ENCODE data around the gene AKNA. TPM values are rescaled to one million over a fixed set of nuclear protein-coding genes. Genes with fewer than 3 reads are reported as not detected.

Gene AKNA
- total and polyA plus RNA-seq, 2 of the 8 experiments (the other 6 are each of a cell fraction or from before 2014, with no cell fraction given), result 21.0 to 27.4 TPM

DNA sequence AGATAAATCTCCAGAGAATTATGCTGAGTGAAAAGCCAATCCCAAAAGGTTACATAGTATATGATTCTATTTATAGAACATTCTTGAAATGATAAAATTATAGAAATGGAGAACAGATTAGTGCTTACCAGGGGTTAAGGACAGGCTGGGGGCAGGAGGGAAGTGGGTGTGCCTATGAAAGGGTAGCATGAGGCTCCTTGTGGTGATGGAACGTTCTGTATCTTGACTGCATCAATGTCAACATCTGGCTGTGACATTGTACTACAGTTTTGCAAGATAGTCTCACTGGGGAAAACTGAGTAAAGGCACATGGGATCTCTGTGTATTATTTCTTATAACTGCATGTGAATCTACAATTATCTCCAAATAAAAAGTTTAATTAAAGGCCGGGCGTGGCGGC lies 35.9 kb downstream of the AKNA start:
- POLR2A ChIA-PET (ENCODE audit: partially characterized antibody), result interaction anchor here (0.9 to 1.9 kb wide), 4 partner anchors 16 to 43 kb away, joined by 3 to 4 read pairs (median 4); no protein-coding TSS in a partner anchor
- Histone ChIP-seq H3K79me1 (ENCODE audit: low read depth, low read length) (no peaks in the 10 kb centered on the region), H2BK120ac (replicated peaks; ENCODE audit: low read depth, low read length) (no peak overlapping the region), H4K91ac (replicated peaks; ENCODE audit: insufficient read length, low read length) (no peak overlapping the region), H3K36me3 (ENCODE audit: control insufficient read depth in 2 of 4, insufficient read depth in 4 of 4, low read length in 3 of 4) (peaks cover 4 to 69% (median 30%) of the 10 kb centered on the region in 4 experiments), H3K23ac (ENCODE audit: insufficient read length) (no peak overlapping the region), H3K27me3 (replicated peaks in 1 of 4; ENCODE audit: control insufficient read depth in 3 of 4, extremely low read depth in 1 of 4, insufficient read depth in 3 of 4, low read length in 3 of 4) (no peaks in the 10 kb centered on the region), H3K18ac (ENCODE audit: extremely low read depth, low read length) (no peak overlapping the region), H2BK20ac (ENCODE audit: low read length) (no peak overlapping the region), H3K27ac (ENCODE audit: low read depth, low read length) (no peak overlapping the region), H3K23me2 (ENCODE audit: low read depth, low read length) (no peaks in the 10 kb centered on the region), H3K9me3 (ENCODE audit: insufficient read depth in 2 of 2, low read depth in 1 of 2, low read length in 1 of 2) (no peaks in the 10 kb centered on the region), H3K4me3 (ENCODE audit: extremely low read depth in 1 of 4, insufficient read depth in 2 of 4, low read depth in 3 of 4, low read length in 4 of 4) (no peak overlapping the region), H3K56ac (replicated peaks; ENCODE audit: insufficient read length, low read depth, low read length) (no peak overlapping the region), H2AFZ (ENCODE audit: low read length) (no peak overlapping the region), H3K4ac (replicated peaks; ENCODE audit: insufficient read length, low read depth, low read length) (no peak overlapping the region), H3K14ac (ENCODE audit: insufficient read length) (no peak overlapping the region), H4K20me1 (replicated peaks in 1 of 2; ENCODE audit: control insufficient read depth in 1 of 2, insufficient read depth in 2 of 2, low read length in 2 of 2) (no peaks in the 10 kb centered on the region), H4K8ac (ENCODE audit: extremely low read depth, insufficient read depth, low read length) (no peak overlapping the region), H2BK15ac (ENCODE audit: low read length) (no peak overlapping the region), H3K4me2 (ENCODE audit: insufficient read depth in 1 of 2, low read depth in 2 of 2, low read length in 2 of 2) (no peak overlapping the region), H3K4me1 (replicated peaks in 1 of 4; ENCODE audit: control insufficient read depth in 3 of 4, insufficient read depth in 4 of 4, low read length in 3 of 4) (peaks cover 4 to 11% (median 8%) of the 10 kb centered on the region in 4 experiments; a peak in 6 of 7 replicates), H3K79me2 (ENCODE audit: control insufficient read depth in 1 of 2, insufficient read depth in 2 of 2, low read length in 2 of 2) (no peaks in the 10 kb centered on the region), H2AK5ac (ENCODE audit: low read depth, low read length) (no peak overlapping the region), H2BK5ac (ENCODE audit: low read depth, low read length) (no peak overlapping the region), H2BK12ac (ENCODE audit: low read depth, low read length) (no peak overlapping the region), H3K9ac (replicated peaks in 1 of 4; ENCODE audit: extremely low read depth in 1 of 4, low read depth in 3 of 4, low read length in 3 of 4) (no peak overlapping the region), H4K5ac (ENCODE audit: insufficient read length, low read depth, low read length) (no peak overlapping the region)
- FAIRE-seq, result no peak
- no peak for TF ChIP-seq CBX8 (IDR thresholded peaks at IDR 0.05; ENCODE audit: borderline replicate concordance, low read depth, low read length)
- TF ChIP-seq CREB1 (IDR thresholded peaks at IDR 0.05), result no peak
- no peak for TF ChIP-seq MAX (IDR thresholded peaks at IDR 0.05)
- no peak for TF ChIP-seq ZNF274 (IDR thresholded peaks at IDR 0.05; ENCODE audit: borderline replicate concordance, extremely low read depth, low read length)
- TF ChIP-seq TAF1 (IDR thresholded peaks at IDR 0.05; ENCODE audit: low read depth, low read length), result no peak
- no peak for TF ChIP-seq RFX5 (IDR thresholded peaks at IDR 0.05; ENCODE audit: borderline replicate concordance, low read depth, low read length)
- no peak for TF ChIP-seq KDM5A (IDR thresholded peaks at IDR 0.05; ENCODE audit: low read length)
- TF ChIP-seq JUN (IDR thresholded peaks at IDR 0.05; ENCODE audit: low read depth, low read length), result no peak
- no peak for TF ChIP-seq CEBPB (IDR thresholded peaks at IDR 0.05; ENCODE audit: low read depth, low read length)
- no peak for TF ChIP-seq JUND (IDR thresholded peaks at IDR 0.05; ENCODE audit: low read length)
- TF ChIP-seq SIRT6 (IDR thresholded peaks at IDR 0.05; ENCODE audit: low read length), result no peak
- TF ChIP-seq CTCF (IDR thresholded peaks at IDR 0.05; ENCODE audit: control extremely low read depth in 1 of 3, insufficient read depth in 1 of 3, low read depth in 1 of 3, low read length in 3 of 3), result no peak
- no peak for DNase-seq (ENCODE audit: low read depth in 1 of 2, low spot score in 2 of 2)
- WGBS, 2 experiments (ENCODE audit: extremely low coverage in 1 of 2, insufficient coverage in 1 of 2, insufficient read length in 1 of 2, insufficient replicate concordance in 2 of 2, low coverage in 1 of 2, low lambda C conversion rate in 2 of 2, missing lambda C conversion rate in 1 of 2), result 100% methylated on average over 4 of the region's 4 CpGs; no CpG with 5 or more reads in 1 of the 2 experiments
- CTCF ChIA-PET (ENCODE audit: partially characterized antibody), result interaction anchor here (1.0 to 4.5 kb wide), 3 partner anchors 13 to 293 kb away, joined by 3 to 21 read pairs (median 3); no protein-coding TSS in a partner anchor
